ENCODE data around the gene CFAP92. TPM values are rescaled to one million over a fixed set of nuclear protein-coding genes. Genes with fewer than 3 reads are reported as not detected.

The CFAP92 gene
- total RNA-seq, 1 experiment from 2014 or later: 0.92 TPM

- no peak overlapping the region for H3K27ac Mint-ChIP-seq
- Histone ChIP-seq H2BK120ac (ENCODE audit: low read depth, low read length, poor library complexity, severe bottlenecking) (no peak overlapping the region), H2BK12ac (ENCODE audit: insufficient read length, low read depth, low read length) (no peak overlapping the region), H3K56ac (ENCODE audit: insufficient read length, low read depth, low read length) (no peak overlapping the region), H3K23ac (ENCODE audit: insufficient read length, low read depth, low read length) (no peak overlapping the region), H4K20me1 (ENCODE audit: control insufficient read depth, insufficient read depth, insufficient read length) (no peaks in the 10 kb centered on the region), H3K4ac (ENCODE audit: low read depth, low read length) (no peak overlapping the region), H3K23me2 (ENCODE audit: insufficient read length, low read depth, low read length, poor library complexity, severe bottlenecking) (no peaks in the 10 kb centered on the region), H3K27ac (ENCODE audit: insufficient read length, low read depth, low read length) (no peak overlapping the region), H3K14ac (ENCODE audit: insufficient read depth, low read length) (no peak overlapping the region), H3K9me3 (ENCODE audit: control insufficient read depth, low read depth, low read length) (no peaks in the 10 kb centered on the region), H3K79me1 (ENCODE audit: insufficient read depth, low read depth, low read length, poor library complexity, severe bottlenecking) (no peaks in the 10 kb centered on the region), H3K4me1 (ENCODE audit: insufficient read depth, low read length) (no peaks in the 10 kb centered on the region), H3K9ac (ENCODE audit: extremely low read depth, insufficient read length, low read length) (no peak overlapping the region), H2AFZ (ENCODE audit: low read length) (no peak overlapping the region), H2AK5ac (ENCODE audit: insufficient read length, low read length) (no peak overlapping the region), H2BK5ac (ENCODE audit: insufficient read length, low read length) (no peak overlapping the region), H2BK15ac (ENCODE audit: low read depth, low read length) (no peak overlapping the region), H3K4me2 (ENCODE audit: insufficient read depth, insufficient read length, low read length) (no peak overlapping the region), H4K5ac (ENCODE audit: insufficient read length, low read depth, low read length) (no peak overlapping the region), H3K27me3 (ENCODE audit: insufficient read depth, low read length) (peaks cover 3% of the 10 kb centered on the region; the same call in 1 of the 2 replicates), H3K18ac (ENCODE audit: insufficient read length, low read depth, low read length) (no peak overlapping the region), H4K91ac (ENCODE audit: insufficient read length, low read depth, low read length) (no peak overlapping the region), H4K8ac (replicated peaks; ENCODE audit: insufficient read length, low read depth, low read length) (no peak overlapping the region), H3K79me2 (ENCODE audit: insufficient read depth, low read length) (no peaks in the 10 kb centered on the region), H2BK20ac (ENCODE audit: low read depth, low read length, poor library complexity, severe bottlenecking) (no peak overlapping the region), H3T11ph (ENCODE audit: low read length) (no peak overlapping the region)
- H3K4me1 Mint-ChIP-seq: peaks cover 4 to 8% of the 10 kb centered on the region in 2 experiments
- H3K36me3 Mint-ChIP-seq (ENCODE audit: insufficient read depth in 1 of 3, low read depth in 3 of 3): peaks cover 0 to 3% (median 0%) of the 10 kb centered on the region in 3 experiments; a peak in 1 of 7 replicates
- no peak for TF ChIP-seq CTCF (conservative IDR thresholded peaks at IDR 0.05)
- no CpG with 5 or more reads among the region's 15 CpGs for WGBS (ENCODE audit: extremely low coverage, insufficient read length, low lambda C conversion rate)
- peaks cover 52% of the 10 kb centered on the region for H3K27me3 Mint-ChIP-seq (ENCODE audit: low read depth)
- H3K4me3 Mint-ChIP-seq: no peak overlapping the region
- peaks cover 0 to 3% of the 10 kb centered on the region in 2 experiments; a peak in 1 of 5 replicates for H3K9me3 Mint-ChIP-seq
- DNase-seq: no peak
These were observed 28.5 kb upstream of the CFAP92 start for GRCh38 chr3:129022114-129023007.
